GM12872 (cell line): Measurements from ENCODE around the gene EMILIN3.

Source experiments
- TF ChIP-seq, protein P1 (sequence below): IDR thresholded peaks from 3 replicates; pipeline ENCODE4 v1.5.1; 2011; ENCODE audit warnings: low read depth, mild to moderate bottlenecking, low read length, moderate library complexity; ENCODE audit not compliant: insufficient read depth

The EMILIN3 gene

DNA sequence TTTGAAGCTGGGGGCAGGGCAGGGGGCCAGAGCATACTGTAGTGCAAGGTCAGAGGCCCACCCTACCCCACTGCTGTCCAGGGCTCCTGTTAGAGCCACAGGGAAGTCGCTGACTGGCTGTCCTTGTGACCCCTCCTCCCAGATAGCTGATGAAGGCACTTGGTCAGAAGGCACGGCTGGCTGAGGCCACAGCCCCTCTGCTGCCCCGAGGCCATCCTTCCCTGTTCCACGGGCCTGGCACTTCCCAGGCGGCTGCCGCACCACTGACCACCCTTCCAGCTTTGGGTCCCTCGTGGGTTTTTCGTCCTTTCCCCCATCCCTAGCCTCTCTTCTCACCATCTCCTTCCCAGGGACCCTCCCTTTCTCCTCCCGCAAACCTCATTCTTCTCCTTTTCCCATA lies 9.2 kb upstream of the EMILIN3 start:
- TF ChIP-seq, protein P1, sequence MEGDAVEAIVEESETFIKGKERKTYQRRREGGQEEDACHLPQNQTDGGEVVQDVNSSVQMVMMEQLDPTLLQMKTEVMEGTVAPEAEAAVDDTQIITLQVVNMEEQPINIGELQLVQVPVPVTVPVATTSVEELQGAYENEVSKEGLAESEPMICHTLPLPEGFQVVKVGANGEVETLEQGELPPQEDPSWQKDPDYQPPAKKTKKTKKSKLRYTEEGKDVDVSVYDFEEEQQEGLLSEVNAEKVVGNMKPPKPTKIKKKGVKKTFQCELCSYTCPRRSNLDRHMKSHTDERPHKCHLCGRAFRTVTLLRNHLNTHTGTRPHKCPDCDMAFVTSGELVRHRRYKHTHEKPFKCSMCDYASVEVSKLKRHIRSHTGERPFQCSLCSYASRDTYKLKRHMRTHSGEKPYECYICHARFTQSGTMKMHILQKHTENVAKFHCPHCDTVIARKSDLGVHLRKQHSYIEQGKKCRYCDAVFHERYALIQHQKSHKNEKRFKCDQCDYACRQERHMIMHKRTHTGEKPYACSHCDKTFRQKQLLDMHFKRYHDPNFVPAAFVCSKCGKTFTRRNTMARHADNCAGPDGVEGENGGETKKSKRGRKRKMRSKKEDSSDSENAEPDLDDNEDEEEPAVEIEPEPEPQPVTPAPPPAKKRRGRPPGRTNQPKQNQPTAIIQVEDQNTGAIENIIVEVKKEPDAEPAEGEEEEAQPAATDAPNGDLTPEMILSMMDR: no peak

DNA sequence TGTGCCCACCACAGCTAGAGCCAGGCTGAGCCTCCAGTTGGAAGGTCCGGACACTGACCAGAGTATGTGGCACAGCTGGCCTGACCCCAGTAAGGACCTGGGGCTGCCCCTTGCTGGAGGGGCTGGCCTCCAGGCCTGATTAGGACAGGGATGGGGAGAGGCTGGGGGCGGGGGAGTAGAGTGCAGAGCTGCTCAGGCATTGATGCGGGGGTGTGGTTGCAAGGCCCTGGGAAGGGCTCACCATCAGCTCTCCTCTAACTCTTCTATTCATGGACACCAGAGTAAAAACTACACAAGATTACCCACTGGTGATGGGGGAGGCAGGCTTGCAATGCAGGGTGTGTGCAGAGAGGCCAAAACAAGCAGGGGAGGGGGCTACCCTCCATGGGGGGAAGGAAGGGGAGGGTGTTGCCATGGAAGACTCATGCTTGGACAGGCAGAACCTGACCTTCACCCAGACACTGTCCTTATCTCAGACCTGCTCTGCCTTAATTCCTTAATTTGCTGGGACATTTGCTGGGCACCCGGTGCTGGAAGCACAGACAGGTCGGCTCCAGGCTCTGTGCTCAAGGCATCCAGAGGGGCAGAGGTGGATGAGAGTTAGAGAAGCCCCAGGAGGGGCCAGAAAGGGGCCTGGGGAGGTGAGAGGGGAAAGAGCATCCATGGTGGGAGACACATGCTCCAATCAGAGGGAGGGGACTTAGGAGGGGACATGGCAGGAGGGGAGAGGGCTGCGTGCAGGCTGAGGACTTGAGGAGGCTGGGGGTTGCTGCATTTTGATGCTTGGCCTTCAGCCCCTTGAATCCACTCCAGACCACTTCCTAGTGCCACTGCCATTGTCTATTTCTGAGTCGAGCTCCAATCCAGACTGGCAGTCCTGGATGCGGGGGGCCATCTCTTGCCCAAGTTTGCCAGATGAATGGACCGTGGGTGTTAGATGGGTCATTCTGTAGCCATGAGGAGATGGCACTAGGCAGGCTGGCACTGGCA lies 7.6 kb upstream of the EMILIN3 start:
- TF ChIP-seq, protein P1: no peak

DNA sequence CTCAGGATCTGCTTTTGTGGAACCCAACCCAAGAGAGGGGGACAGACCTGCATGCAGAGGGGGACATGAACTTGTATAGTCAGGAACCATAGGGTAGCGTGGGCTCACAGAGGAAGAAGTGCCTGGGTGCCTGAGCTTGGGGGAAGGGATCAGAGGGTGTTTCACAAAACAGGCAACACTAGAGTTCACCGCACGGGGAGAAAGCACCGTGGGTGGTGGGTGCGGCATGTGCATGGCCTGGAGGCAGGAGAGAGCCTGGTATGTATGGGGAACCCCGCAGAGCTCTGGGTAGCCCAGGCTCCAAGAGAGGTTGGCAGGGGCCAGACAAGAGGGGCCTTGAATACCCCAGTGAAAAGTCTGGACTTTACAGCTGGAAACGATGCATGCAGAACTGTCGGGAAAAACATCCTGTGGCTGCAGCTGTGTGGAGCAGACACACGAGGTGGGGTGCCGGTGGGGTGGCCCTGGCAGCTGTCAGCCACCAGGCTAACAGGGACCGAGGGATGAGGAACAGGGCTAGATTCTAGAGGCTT lies 6.7 kb upstream of the EMILIN3 start:
- TF ChIP-seq, protein P1: no peak

DNA sequence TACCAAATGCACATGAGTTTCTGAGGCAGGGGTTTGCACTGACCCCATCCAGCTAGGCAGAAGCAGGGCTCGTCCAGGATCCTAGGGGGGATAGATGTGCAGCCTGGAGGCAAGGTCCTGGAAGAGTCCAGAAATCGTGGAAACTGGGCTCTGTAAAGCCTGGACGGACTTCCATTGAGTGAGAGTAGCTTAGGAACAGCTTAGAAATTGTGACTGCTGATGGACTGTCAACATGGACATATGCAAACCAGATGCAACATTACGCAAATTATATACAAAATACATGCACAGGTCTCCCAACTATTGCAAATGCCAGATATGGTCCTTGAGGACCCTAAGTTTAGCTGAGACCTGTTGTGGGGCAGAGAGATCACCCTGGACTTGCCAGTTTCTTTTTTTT lies 4.8 kb upstream of the EMILIN3 start:
- TF ChIP-seq, protein P1: no peak

DNA sequence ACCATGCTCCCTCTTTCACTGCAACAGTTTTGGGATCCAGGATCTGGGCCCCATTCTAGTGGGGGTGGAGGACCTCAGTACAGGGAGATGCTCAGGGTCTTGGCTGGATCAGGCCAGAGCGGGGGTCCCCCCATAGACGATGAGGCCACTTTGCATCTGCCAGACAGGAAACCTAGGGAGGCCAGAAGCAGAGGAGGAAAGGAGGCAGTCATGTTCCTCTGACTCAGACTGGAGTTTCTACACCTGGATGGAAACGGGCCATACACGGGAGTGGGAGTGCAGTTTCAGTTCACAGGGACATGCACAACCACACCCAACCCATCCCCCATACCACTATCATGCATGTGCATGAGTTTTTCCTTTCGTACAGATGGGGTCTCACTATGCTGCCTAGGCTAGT lies 3.6 kb upstream of the EMILIN3 start:
- TF ChIP-seq, protein P1: no peak

DNA sequence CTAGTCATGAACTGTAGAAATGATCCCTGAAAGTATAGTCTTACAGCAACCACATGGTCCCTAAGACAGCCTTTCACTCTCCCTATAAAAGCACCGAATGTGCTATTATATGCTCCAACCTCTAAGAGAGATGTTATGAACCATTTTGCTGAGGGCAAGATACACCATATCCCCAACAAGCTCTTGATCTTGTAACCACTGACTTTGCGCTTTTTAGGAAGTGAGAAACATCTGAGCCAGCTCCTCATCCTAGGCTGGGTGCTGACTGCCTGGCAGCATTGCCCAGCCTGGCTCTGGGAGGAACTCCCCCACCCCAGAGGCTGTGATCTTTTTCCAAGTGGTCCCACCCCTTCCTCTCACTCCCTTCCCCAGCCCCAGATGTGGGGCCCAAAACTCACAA lies 3.1 kb upstream of the EMILIN3 start:
- TF ChIP-seq, protein P1: no peak

DNA sequence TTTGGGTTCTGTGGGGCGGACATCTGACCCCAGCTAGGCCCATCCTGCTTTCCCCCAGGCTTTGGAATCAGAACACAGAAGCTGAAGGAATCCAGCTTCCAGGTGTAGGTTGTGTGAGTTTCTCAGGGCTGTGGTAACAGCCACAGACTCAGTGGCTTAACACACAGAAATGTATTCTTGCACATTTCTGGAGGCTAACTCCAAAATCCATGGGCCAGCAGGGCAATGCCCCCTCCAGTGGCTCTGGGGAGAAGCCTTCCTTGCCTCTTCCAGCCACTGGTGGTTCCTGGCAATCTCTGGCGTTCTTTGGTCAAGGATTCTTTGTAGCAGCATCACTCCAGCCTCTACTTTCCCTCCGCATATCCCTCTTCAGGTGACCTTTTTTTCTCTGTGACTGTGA lies 1.3 kb upstream of the EMILIN3 start:
- TF ChIP-seq, protein P1: no peak
